ENCODE data around the gene ASZ1.

The ASZ1 gene

GRCh38 chr7:117403737-117404136 lies 23.6 kb downstream of the ASZ1 start:
- no peak overlapping the region for H3K4me3 ChIP-seq (ENCODE audit: low read depth, low read length)
- no peak for DNase-seq (ENCODE audit: low read depth)
- no peak for TF ChIP-seq CTCF (IDR thresholded peaks at IDR 0.05; ENCODE audit: low read depth, low read length, missing control alignments)

GRCh38 chr7:117402109-117402508 lies 25.2 kb downstream of the ASZ1 start:
- no peak overlapping the region for H3K4me3 ChIP-seq (ENCODE audit: low read depth, low read length)
- TF ChIP-seq CTCF (IDR thresholded peaks at IDR 0.05; ENCODE audit: low read depth, low read length, missing control alignments) = no peak
- no peak for DNase-seq (ENCODE audit: low read depth)

- H3K4me3 ChIP-seq (ENCODE audit: low read depth, low read length) = no peak overlapping the region
- peak; percentile 48 for TF ChIP-seq CTCF (IDR thresholded peaks at IDR 0.05; ENCODE audit: low read depth, low read length, missing control alignments)
- no peak for DNase-seq (ENCODE audit: low read depth)
Measured at GRCh38 chr7:117401293-117402002, 25.8 kb downstream of the ASZ1 start.

- no peak overlapping the region for H3K4me3 ChIP-seq (ENCODE audit: low read depth, low read length)
- DNase-seq (ENCODE audit: low read depth) = no peak
- TF ChIP-seq CTCF (IDR thresholded peaks at IDR 0.05; ENCODE audit: low read depth, low read length, missing control alignments) = peak; percentile 21
Measured at GRCh38 chr7:117399820-117400422, 27.4 kb downstream of the ASZ1 start.

GRCh38 chr7:117395743-117396142 lies 31.6 kb downstream of the ASZ1 start:
- no peak for TF ChIP-seq CTCF (IDR thresholded peaks at IDR 0.05; ENCODE audit: low read depth, low read length, missing control alignments)
- H3K4me3 ChIP-seq (ENCODE audit: low read depth, low read length) = no peak overlapping the region

GRCh38 chr7:117393781-117394180 lies 33.5 kb downstream of the ASZ1 start:
- DNase-seq (ENCODE audit: low read depth) = no peak
- no peak for TF ChIP-seq CTCF (IDR thresholded peaks at IDR 0.05; ENCODE audit: low read depth, low read length, missing control alignments)
- H3K4me3 ChIP-seq (ENCODE audit: low read depth, low read length) = no peak overlapping the region

More at GRCh38 chr7:117395743-117396142, 31.6 kb downstream of the ASZ1 start:
- no peak for DNase-seq (ENCODE audit: low read depth)

GRCh38 chr7:117389871-117390270 lies 37.4 kb downstream of the ASZ1 start:
- no peak for TF ChIP-seq CTCF (IDR thresholded peaks at IDR 0.05; ENCODE audit: low read depth, low read length, missing control alignments)
- no peak overlapping the region for H3K4me3 ChIP-seq (ENCODE audit: low read depth, low read length)
- DNase-seq (ENCODE audit: low read depth) = no peak

All from GM12864 (cell line).